Stimulated activated CD4-positive, alpha-beta T cell treated with anti-CD3 and anti-CD28 coated beads, Interleukin-2, amount 100 ng/mL, for 48 hours (primary cell): ENCODE measurements around the gene DAB1.

ENCODE experiments used
- DNase-seq, 2 donors: peaks; one replicate each; pipeline ENCODE4 v3.0.0-alpha.2; 2020

Gene DAB1

DNA sequence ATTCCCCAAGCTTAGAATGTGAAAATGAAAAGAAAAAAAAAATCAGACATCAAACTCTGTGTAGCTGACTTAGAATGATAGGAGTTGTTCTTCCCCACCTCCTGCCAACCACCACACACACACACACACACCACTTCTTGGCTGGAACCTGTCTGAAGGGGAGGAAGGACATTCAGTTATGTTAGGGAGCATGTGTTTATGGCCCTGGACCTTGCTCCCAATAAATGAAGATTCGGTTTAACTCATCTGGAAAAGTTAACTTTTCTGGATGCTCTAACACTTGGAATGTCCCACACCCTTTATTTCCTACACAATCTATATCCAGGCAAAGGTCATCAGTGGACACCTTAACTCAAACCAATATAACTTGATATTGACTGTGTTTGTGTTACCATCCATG lies 112.4 kb downstream of the DAB1 start:
- no peak for DNase-seq

DNA sequence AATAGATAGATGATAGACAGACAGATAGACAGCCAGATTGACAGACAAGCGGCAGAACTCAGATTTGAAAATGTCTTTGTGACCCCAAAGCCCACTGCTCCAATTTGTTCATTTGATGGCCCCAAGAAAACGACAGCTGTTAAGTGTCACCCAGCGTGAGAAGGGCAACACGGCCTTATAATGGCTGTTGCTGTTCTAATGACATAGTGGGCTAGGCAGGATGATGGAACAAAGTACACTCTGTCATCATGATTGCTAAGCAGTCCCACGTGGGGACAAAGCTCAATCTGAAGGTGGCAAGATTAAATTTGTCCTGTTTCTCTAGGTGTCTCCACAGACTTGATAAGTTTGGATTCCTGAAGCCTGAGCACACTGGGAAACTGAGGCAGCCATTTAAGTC lies 112.9 kb downstream of the DAB1 start:
- no peak for DNase-seq

DNA sequence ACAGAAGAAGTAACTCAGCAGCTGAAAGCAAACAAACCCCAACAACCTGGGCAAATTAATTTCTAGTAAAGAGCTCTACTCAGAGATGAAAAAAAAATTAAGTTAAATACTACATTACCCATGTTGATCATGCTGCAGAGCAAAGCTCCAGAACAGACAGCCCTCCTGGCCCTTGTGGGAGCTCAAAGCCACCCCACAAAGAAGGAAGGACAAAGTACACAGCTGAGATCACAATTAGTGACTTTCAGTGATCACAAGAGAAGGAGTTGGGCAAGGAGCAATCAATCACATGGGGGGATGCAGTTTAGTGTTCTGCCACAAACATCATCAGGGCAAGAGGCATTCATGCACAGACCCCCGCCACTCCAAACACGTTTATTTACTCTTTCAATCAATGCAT lies 114.2 kb downstream of the DAB1 start:
- DNase-seq, result no peak

DNA sequence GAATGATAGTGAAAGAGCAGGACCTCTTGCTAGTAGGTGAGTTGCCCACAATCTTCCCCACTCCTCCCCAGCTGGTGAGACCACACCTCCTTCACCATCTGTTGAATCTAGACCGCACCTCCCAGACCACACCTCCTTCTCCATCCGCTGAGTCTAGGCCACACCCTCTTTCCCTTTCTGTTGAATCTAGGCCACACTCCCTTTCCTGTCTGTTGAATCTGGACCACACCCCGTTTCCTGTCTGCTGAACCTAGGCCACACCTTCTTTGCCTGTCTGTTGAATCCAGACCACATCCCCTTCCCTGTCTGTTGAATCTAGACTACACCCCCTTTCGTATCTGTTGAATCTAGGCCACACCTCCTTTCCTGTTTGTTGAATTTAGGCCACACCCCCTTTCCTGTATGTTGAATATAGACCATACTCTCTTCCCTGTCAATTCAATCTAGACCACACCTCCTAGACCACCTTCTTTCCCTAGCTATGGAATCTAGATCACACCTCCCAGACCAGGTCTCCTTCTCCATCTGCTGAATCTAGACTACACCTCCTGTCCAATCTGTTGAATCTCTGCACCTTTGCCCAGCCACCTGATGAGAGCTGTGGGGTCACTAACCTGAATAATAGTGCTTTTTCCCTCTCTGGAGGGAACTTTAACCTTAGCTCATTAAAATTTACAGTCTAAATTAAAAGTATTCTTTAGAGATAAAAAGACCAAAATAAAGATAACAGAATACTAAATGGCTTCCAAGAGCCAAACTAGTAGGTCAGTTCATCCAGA lies 116.3 kb downstream of the DAB1 start:
- DNase-seq, result peak; percentile 5 to 6

DNA sequence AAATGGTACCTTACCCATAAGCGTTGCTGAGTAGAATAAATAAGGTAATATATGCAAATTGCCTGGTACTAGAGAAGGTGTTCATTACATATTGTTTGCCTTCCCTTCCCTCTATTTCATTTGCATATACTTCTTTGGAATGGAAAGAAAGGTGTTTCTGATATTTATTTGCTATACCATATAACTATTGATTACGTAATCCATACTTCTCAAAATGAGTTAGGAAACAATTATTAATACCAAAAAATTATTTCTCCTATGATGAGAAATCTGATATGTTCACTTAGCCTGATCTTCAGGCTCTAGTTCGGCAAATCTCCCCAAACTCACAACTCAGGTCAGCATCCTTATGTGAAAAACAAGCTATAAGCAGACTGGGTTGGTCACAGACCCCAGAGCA lies 119.3 kb downstream of the DAB1 start:
- DNase-seq, result no peak

DNA sequence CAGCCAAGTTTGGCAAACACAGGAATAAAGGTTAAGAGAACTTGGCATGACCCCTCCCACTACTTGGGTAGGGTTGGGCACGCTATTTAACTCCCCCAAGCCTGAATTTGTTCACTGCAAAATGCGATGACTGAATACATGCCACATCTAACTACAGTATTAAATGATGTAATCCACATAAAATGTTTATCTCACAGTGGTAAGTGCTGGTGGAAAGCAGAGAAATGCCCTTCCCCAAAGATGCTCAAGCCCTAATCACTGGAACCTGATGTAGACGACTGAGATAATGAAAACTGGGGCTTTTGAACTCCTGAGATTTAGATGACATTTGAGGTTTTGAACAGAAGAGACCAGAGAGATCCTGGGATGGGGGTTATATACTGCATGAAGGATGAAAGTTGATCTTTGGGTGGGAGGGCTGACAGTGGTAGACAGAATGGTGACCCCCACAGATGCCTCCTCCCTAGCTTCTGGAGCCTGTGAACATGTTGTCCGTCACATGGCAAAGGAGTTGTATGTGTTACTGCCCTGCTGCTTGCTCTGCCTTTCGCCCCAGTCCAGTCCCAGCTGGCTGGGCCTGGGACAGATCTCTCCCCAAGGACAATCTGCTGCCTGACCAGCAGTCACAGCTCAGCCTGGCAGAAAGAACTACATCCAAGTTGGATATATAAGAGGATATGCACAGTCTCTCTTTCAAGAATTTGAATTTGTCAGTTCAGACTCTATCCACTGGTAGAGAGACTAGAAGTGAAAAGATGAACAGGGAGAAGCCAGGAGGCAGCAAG lies 120.9 kb downstream of the DAB1 start:
- DNase-seq, result no peak

DNA sequence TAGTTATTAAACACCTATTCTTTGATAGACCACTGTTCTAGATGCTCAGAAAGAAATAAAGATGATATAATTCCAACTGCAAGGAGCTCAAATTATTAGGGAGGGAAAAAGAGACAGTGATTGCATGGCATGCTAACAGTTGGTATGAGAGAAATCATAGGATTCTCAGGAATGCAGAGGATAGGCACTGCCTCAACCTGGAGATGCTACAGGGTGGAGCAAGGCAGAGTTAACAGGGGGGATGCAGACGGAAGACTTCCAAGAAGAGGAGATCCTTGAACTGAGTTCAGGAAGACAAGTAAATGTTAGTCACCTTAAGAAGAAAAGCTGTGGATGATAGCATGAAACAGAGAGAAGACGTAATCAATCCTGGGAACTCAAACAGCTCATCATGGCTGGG lies 123.7 kb downstream of the DAB1 start:
- no peak for DNase-seq

DNA sequence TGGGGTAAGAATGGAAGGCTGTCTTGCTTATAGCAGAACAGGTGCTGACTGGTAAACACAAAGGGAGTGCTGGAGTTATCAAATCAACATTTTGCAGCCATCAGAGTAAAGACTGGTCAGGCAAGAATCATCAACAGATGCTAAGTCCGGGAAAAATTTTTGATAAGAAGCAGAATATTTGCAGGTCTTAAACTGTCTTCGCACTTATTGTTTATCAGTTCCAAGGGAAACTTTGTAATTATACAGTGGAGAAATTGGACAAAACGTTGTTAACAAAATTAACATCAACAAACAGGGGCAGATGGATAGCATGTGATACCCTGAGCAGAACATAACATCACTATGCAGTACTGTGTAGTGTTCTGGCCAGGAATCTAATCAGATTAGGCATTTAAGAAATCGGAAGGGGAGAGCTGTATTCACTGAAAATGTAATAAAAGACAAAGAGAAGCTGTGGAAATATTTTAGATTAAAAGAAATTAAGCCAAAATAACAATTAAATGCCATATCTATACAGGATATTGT lies 127.1 kb downstream of the DAB1 start:
- no peak for DNase-seq

DNA sequence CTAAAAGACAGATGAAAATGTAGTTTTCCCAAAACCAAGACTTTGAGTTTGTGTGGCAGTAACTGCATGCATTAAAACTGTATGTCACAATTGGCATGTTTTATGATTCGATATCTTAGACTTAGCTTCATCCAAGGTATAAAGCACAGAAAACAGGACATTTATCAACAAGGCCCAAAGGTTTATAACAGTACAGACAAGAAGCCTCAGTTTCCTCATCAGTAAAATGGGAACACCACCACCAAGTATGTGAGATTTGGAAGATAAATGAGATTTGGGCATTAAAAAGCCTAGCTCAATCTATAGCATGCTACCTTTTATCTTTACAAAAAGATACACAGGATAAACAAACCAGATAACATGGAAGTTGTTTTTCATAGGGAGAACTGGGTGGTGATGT lies 128.5 kb downstream of the DAB1 start:
- DNase-seq, result no peak

DNA sequence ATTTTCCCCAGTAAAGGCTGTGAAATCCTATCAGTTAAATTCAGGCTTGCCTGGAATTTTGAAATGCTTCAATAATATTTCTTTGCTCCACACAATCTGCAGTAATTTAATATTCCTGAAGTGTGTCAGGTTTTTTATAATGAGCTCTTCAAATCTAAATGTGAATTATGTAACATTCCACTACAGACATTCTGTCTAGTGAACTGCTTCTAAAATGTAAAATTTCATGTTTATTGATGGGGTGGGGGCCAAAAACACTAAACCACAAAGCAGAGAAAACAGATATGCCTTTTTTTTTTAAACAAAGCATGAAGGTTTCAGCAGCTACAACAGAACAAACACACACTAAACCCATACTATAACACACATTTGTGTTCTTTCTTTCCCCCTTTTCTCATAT lies 129.7 kb downstream of the DAB1 start:
- no peak for DNase-seq

DNA sequence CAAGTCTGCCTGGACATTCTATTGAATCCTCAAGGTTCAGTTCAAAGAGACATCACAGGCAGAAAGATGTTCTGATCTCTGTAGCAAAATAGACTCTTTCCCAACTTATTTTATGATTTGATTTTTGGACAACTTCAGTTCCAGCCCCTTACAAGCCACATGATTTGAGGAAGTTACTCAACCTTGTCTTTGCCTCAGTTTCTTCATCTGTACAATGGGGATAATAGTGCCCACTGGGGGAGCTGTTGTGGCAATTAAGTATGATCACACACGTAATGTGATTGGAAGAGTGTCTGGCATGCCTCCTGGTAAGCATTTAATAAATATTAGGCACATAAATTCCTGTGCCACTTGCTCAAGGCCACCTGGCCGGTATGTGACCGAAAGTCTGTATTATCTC lies 130.6 kb downstream of the DAB1 start:
- no peak for DNase-seq

DNA sequence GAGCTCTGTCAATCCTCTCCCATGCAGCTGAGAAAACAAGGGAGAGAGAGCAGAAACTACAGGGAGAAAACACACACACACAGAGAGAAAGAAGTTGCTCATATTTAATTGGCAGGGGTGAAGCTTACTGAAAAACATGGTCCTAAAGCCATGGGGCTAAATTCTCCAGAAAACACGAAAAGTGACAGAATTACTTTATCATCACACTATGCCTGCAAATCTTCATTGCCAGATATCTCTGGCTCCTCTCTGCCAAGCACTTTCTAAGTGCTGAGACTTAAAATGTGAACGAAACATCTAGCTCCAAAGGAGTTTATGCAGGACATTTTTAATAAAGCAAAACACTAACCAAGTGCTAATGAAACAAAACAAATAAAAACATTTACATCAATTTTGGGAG lies 134.1 kb downstream of the DAB1 start:
- no peak for DNase-seq

DNA sequence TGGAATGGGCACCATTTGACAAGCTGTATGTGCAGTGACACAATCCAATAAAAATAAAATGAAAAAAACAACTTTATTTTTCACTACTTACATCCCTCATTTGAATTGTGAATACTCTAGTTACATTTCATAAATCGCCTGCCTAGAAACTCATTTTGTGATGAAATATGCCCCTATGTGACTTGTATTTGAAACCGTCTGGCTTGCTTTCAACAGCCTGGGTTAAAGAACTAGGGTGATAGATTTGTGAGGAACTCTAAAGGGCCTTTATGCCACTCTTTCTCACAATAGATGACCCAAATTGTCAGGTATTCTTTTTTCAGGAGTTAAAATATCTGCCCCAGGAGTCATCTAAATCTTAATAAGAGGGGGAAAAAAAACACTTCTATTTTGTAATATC lies 137.9 kb downstream of the DAB1 start:
- no peak for DNase-seq

DNA sequence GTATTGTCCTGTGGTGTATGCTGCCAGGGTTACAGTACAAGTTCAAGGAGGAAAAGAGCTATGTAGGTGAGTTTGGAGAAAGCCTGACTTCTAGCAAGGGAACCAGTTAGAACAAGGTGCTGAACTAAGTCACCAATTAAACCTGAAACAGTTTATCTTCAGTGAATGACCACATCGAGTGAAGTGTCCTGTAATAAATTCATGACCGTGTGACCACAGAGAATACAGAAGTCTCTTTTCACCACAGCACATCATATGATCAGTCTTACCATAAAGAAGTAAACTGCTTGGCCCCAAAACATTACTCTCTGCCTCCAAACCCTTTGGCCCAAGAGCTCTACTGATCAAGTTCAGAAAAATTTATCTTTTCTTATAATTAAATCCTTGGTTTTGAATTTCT lies 141.4 kb downstream of the DAB1 start:
- no peak for DNase-seq

DNA sequence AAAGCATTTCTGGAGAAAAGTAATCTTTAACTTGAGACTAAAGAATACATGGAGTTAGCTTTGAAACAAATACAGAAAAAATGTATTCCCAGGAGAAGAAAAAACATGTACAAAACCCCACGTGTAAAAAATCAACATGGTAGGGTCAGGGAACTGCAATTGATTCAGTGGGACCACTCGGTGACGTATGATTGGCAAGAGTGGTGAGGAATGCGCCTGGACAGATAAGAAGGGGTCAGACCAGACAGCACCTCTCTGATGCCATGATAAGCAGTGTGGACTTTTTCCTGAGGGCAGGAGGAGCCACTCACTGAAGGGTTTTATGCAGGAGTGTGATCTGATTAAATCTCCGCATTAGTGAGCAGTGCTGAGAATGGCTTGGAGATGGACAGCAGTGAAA lies 142.5 kb downstream of the DAB1 start:
- no peak for DNase-seq

DNA sequence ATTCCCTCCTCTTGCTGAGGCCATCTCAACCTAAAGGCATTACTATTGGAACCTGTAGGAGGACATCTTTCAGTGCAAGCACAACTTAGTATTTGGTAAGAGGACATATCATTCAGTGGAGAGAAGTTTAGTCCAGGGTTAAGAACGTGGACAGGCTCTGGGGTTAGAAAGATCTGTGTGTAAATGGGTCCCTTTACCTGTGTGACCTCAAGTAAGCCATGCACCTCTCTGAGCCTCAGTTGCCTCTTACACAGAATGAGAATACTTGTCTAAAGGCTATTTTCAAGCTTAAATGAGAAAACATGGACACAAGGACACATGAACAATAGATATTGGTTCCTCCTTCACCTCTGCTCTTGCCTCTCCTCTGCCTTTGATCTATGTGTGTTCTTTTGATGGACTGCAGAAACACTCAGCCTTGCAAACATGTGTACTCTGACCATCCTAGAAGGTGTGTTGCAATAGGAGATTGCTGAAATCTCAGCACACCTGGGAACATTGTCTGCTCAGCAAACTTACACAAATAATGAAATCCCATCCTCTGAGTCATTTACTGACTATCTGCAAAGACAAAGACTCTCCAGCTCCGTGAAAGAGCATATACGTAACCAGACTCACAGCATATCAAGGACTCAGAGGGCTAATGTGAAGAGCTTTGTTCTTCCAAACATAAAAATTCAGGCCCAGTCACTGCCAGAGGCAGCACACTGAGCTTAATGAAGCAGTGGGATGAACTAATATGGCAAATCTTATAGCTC lies 143.8 kb downstream of the DAB1 start:
- DNase-seq, result no peak

DNA sequence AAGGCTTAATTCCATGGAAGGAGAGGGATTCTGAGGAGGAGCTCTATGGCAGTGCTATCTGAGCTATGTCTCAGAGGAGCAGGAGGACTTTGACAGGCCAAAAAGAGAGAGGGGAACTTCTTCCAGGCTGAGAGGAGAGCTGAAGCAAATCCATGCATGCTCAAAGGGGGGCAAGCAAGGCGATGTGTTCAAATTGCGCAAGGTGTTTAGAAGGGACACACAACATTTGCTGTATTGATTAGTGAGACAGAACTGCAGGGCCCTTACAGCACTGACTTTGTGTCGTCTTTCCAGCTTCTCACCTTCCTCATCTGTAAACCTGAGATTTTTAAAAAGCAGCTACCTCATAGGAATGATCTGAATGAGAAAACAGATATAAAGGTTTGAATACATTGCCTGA lies 145.3 kb downstream of the DAB1 start:
- no peak for DNase-seq

DNA sequence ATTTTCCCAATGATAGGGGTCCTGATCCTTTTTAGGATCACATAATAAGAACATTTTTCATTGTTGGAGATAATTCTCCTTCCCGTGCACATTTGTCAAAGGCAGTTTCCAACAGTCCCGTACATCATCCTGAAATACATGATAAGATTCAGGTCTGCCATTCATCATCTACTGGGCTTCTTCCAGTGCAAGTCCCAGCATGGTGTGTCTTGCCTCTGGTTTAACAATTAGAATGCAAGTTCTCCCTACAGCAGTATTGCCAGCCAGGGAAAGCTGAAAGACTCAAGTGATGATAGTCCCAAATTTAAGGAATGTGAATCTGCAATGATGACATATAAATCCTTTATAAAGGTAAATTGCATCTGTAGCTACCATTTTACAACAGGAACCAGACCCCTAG lies 146.2 kb downstream of the DAB1 start:
- no peak for DNase-seq

DNA sequence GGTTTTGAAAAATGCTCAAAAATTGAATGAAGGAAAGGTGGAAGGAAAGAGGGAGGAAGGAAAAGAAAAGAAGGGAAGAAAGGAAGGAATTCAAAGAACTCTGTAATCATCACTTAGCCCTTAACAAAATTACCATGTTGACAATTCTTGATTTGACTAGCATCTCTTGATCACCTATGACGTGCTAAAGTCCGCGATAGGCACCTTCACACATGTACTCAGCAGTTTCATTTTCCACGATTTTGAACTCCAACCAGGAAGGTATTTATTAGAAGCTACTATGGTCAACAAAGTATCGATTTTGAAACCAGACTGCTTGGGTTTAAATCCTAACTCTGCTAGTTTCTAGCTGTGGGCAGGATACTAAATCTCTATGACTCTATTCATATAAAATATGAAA lies 146.9 kb downstream of the DAB1 start:
- no peak for DNase-seq

DNA sequence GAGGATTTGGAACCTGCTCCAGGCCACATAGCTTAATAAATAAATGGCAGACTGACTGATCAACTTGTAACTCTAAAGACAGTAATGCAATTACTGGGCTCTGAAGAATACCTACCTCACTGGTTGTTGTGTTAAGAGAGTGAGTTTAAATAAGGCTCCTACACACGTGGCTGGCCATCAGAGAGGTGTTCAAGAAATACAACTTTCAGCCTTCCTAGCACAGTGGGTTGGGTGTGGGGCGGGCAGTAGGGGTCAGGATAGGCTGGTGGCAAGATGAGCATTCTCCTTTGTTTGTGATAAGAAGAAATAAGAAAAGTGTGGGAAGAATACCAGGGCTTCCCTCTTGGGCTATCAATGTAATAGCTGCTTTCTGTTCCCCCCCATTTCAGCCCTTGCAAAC lies 151.3 kb downstream of the DAB1 start:
- DNase-seq, result no peak

DNA sequence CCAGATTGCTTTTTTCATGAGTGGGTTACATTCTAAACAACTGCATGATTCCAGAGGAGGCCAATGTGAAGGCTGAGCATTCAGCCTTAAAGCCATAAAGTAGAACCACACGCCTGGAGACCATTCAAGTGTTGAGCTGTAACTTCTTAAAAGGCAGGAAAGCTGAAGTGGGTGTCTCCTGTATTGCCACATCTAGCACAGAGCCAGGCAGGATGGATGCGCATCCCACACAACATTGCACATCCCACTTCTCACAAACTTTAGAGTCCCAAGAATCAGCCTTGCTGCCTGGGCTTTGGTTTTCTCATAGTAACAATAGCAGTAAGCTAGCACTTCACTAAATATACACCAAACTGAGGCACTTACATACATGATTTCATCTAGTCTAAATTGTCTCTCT lies 151.7 kb downstream of the DAB1 start:
- no peak for DNase-seq

DNA sequence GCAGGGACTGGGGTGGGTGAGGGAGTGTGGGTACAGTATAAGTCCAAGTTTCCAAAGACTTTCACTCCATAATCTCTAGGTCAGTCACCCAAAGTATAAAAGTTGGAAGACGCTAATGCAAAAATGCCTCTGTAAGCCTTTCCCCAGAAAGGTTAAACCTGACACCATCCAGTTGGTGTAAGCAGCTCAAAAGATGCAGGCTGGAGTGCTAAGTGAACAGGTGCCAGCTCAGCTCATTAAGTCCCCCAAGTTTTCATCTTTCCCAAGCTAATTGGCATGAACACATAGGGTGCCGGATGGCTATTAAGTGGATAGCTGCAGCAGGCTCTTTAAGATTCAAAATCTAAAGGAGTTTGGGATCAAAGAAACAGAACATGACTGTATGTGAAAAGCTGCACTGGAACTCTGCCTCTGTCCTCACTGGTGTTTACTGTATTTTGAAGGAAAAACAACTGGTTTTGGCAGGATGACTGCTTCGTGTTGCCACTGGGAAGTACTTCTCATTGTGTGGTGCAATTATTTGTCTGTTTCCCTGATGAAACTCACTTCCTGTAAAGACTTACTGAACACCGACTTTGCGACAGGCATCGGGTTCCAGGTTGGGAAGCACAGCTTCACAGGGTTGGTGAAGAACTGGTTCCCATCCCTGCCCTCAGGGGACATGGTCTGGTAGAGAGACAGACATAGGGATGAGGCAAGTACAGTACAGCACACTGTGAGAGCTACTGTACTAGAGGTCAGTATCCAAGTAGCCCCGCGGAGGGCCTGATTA lies 152.7 kb downstream of the DAB1 start:
- no peak for DNase-seq
